ENCODE results near the gene EPHA8. TPM values are rescaled to one million over a fixed set of nuclear protein-coding genes. Genes with fewer than 3 reads are reported as not detected.

The EPHA8 gene
- polyA plus RNA-seq, 1 of the 3 experiments (the other 2 are of a cell fraction): 0.02 TPM

DNA sequence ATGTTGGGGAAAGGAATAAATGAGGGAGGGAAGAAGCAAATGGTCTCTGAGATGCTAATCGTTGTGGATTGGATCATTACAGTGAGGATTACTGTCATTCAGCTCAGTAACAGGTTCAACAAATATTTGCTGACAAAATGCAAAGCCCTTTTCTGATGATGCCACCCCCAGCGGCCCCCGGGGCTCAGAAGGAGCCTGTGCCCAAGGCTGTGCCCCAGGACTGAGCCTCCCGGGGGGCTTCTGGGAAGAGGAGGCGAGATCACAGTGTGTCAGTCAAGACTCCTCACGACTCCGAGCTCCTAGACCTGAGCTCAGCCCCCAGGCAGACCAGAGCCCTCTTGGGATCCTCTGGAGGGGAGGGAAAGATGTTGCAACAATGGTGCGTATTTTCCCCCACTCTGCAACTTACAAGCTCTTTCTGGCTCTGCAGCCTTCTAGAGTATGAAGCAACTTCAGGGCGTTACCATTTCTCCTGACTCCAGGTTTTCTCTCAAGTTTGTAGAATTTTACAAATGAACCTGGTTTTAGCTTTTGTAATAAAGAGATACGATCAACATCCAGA is 20.8 kb downstream of the EPHA8 start (continued):
- TF ChIP-seq, protein P1, sequence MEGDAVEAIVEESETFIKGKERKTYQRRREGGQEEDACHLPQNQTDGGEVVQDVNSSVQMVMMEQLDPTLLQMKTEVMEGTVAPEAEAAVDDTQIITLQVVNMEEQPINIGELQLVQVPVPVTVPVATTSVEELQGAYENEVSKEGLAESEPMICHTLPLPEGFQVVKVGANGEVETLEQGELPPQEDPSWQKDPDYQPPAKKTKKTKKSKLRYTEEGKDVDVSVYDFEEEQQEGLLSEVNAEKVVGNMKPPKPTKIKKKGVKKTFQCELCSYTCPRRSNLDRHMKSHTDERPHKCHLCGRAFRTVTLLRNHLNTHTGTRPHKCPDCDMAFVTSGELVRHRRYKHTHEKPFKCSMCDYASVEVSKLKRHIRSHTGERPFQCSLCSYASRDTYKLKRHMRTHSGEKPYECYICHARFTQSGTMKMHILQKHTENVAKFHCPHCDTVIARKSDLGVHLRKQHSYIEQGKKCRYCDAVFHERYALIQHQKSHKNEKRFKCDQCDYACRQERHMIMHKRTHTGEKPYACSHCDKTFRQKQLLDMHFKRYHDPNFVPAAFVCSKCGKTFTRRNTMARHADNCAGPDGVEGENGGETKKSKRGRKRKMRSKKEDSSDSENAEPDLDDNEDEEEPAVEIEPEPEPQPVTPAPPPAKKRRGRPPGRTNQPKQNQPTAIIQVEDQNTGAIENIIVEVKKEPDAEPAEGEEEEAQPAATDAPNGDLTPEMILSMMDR (IDR thresholded peaks at IDR 0.05): no peak
- TF ChIP-seq MEF2A (IDR thresholded peaks at IDR 0.05; ENCODE audit: borderline replicate concordance, low read depth) (no peak), GABPA (IDR thresholded peaks at IDR 0.05; ENCODE audit: low read depth) (no peak), YY1 (IDR thresholded peaks at IDR 0.05; ENCODE audit: low read depth) (no peak)
- TF ChIP-seq, protein P2, sequence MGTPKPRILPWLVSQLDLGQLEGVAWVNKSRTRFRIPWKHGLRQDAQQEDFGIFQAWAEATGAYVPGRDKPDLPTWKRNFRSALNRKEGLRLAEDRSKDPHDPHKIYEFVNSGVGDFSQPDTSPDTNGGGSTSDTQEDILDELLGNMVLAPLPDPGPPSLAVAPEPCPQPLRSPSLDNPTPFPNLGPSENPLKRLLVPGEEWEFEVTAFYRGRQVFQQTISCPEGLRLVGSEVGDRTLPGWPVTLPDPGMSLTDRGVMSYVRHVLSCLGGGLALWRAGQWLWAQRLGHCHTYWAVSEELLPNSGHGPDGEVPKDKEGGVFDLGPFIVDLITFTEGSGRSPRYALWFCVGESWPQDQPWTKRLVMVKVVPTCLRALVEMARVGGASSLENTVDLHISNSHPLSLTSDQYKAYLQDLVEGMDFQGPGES (IDR thresholded peaks at IDR 0.05; ENCODE audit: low read depth, low read length): no peak

DNA sequence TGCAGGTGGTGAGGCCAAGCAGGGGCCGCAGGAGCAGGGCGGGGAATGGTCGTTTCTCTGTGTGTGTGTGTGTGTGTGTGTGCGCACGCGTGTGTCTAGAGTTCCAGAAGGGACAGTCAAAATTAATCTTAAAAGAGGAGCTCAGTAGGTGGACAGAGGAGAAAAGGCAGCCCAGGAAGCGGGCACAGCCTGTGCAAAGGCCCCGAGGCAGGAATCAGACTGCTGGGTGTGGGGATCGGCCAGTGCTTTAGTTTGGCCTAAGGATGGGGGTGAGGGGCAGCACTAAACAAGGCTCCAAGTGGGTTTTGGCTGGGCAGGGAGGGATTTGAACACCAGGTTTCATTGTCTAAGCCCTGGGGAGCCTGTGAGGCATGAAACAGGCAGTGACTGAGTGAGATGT is 21.7 kb downstream of the EPHA8 start:
- peaks cover 0 to 37% of the 10 kb centered on the region in 2 experiments; a peak in 2 of 4 replicates for H3K4me1 ChIP-seq (ENCODE audit: control insufficient read depth in 1 of 2, insufficient read depth in 2 of 2, low read depth in 1 of 2, low read length in 1 of 2)
- H3K9me3 ChIP-seq: no peaks in the 10 kb centered on the region
- ChIA-PET CTCF (interaction anchor here (0.6 to 6.2 kb wide), 6 partner anchors 48 to 168 kb away, joined by 3 to 32 read pairs (median 9); partner anchors contain the start of gene C1QC), POLR2A (no interaction called here)
- no peak for DNase-seq
- H3F3A ChIP-seq (replicated peaks; ENCODE audit: insufficient read depth): no peaks in the 10 kb centered on the region
- WGBS (ENCODE audit: low lambda C conversion rate): 78% methylated on average over 7 of the region's 9 CpGs
- TF ChIP-seq, protein P3, sequence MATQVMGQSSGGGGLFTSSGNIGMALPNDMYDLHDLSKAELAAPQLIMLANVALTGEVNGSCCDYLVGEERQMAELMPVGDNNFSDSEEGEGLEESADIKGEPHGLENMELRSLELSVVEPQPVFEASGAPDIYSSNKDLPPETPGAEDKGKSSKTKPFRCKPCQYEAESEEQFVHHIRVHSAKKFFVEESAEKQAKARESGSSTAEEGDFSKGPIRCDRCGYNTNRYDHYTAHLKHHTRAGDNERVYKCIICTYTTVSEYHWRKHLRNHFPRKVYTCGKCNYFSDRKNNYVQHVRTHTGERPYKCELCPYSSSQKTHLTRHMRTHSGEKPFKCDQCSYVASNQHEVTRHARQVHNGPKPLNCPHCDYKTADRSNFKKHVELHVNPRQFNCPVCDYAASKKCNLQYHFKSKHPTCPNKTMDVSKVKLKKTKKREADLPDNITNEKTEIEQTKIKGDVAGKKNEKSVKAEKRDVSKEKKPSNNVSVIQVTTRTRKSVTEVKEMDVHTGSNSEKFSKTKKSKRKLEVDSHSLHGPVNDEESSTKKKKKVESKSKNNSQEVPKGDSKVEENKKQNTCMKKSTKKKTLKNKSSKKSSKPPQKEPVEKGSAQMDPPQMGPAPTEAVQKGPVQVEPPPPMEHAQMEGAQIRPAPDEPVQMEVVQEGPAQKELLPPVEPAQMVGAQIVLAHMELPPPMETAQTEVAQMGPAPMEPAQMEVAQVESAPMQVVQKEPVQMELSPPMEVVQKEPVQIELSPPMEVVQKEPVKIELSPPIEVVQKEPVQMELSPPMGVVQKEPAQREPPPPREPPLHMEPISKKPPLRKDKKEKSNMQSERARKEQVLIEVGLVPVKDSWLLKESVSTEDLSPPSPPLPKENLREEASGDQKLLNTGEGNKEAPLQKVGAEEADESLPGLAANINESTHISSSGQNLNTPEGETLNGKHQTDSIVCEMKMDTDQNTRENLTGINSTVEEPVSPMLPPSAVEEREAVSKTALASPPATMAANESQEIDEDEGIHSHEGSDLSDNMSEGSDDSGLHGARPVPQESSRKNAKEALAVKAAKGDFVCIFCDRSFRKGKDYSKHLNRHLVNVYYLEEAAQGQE (IDR thresholded peaks at IDR 0.05; ENCODE audit: low read depth, low read length): no peak
- no peak for TF ChIP-seq CHD2 (IDR thresholded peaks at IDR 0.05; ENCODE audit: low read length, partially characterized antibody)
- TF ChIP-seq, protein P4, sequence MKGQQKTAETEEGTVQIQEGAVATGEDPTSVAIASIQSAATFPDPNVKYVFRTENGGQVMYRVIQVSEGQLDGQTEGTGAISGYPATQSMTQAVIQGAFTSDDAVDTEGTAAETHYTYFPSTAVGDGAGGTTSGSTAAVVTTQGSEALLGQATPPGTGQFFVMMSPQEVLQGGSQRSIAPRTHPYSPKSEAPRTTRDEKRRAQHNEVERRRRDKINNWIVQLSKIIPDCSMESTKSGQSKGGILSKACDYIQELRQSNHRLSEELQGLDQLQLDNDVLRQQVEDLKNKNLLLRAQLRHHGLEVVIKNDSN (IDR thresholded peaks at IDR 0.05; ENCODE audit: borderline replicate concordance, low read depth): no peak
- no peak for TF ChIP-seq EP300 (IDR thresholded peaks at IDR 0.05; ENCODE audit: borderline replicate concordance in 1 of 2, low read depth in 1 of 2, low read length in 1 of 2)
- no peak overlapping the region for H2AFZ ChIP-seq (ENCODE audit: low read depth)
- H3K27me3 ChIP-seq (ENCODE audit: insufficient read depth): no peaks in the 10 kb centered on the region; the same call in 1 of the 2 replicates
- no peak overlapping the region for H3K4me2 ChIP-seq
- H4K20me1 ChIP-seq (ENCODE audit: insufficient read depth): no peaks in the 10 kb centered on the region
- H3K9me2 ChIP-seq: no peaks in the 10 kb centered on the region
- H3K4me3 ChIP-seq (ENCODE audit: low read depth in 2 of 2, low read length in 1 of 2): no peak overlapping the region
- H3K9ac ChIP-seq: no peak overlapping the region
- no peaks in the 10 kb centered on the region for H3K79me2 ChIP-seq (ENCODE audit: insufficient read depth)
- no peak overlapping the region for H3K27ac ChIP-seq (ENCODE audit: low read depth in 2 of 2, low read length in 1 of 2)
- no peaks in the 10 kb centered on the region for H3K36me3 ChIP-seq (replicated peaks in 1 of 2; ENCODE audit: control insufficient read depth in 1 of 2, insufficient read depth in 2 of 2, low read length in 1 of 2)

Data from SK-N-SH (cell line).